Activated T-helper 1 cell treated with Interleukin-2 at 50 U/mL for 16 hours (primary cell): ENCODE data around the gene MUS81.

Experiments used
- DNase-seq: peaks from one replicate; pipeline ENCODE4 v3.0.0-alpha.2; 2020; ENCODE audit warnings: low read depth

MUS81 gene

GRCh38 chr11:65861165-65861505 is 902 bp downstream of the MUS81 start:
- no peak for DNase-seq

- DNase-seq, result no peak
Measured at GRCh38 chr11:65861533-65862183, 1.4 kb downstream of the MUS81 start.

GRCh38 chr11:65862191-65862735 is 2.0 kb downstream of the MUS81 start:
- no peak for DNase-seq

DNA sequence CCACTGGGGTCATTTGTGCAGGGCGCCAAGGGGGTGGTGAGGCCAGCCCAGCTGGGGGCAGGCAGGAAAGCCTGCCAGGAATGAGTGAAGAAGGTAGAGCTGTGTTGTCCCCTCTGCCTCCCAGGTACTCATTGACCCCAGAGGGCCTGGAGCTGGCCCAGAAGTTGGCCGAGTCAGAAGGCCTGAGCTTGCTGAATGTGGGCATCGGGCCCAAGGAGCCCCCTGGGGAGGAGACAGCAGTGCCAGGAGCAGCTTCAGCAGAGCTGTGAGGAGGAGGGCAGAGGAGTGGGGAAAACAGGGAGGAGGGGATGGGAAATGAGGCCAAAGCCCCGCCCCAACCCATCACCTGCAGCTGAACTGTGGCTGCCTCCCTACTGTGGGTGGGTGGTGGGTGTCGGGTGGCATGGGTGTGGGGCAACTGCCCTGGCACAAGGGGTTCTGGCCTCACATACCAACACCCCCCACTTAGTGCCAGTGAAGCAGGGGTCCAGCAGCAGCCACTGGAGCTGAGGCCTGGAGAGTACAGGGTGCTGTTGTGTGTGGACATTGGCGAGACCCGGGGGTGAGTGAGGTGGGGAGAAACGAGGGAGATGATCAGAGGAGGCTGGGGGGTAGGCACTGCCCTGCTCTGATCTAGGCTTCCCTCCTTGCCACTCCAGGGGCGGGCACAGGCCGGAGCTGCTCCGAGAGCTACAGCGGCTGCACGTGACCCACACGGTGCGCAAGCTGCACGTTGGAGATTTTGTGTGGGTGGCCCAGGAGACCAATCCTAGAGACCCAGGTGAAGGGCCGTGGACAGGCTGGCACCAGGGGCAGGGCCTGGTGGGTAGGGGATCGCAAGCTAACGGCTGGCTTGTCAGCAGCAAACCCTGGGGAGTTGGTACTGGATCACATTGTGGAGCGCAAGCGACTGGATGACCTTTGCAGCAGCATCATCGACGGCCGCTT is 3.0 kb downstream of the MUS81 start:
- no peak for DNase-seq

- DNase-seq, result no peak
Measured at GRCh38 chr11:65863889-65864705, 3.9 kb downstream of the MUS81 start.

GRCh38 chr11:65864706-65865471 is 4.7 kb downstream of the MUS81 start:
- no peak for DNase-seq

- no peak for DNase-seq
Measured at GRCh38 chr11:65865550-65866172, 5.4 kb downstream of the MUS81 start.

DNA sequence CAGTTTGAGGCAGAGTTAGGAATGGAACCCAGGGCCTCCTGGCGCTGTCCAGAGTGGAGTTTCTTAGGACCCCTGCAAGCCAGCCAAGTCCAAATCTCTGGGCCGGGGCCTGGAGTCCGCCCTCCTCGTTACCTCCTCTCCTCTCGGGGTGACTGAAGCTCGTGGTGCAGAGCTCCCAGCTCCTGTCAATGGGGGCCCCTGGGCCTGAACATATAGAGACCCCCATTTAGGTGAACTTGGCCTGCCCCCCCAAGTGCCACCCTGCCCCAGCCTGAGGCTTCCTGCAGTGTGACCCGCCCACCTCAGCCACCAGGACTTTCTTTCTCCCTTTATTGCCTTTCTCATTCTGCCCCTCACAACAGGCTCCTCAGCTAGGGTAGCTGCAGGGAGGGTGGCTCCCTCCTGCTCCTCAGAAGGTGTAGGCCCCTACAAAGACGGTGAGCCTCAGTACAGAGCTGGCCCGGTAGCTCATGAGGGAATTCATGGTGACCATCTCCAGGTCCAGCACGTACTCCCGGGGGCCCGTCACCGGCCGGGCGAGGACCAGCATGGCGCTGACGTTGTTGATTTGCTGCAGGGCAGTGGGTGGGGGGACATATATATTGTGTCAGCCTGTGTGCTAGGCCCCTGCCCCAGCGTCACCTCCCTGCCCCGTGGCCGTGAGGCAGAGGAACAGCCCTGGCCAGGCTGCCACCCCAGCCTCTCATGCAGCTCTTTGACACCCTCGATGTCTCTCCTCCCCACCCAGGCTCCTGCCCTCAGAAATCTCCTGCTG is 6.5 kb downstream of the MUS81 start:
- no peak for DNase-seq

DNA sequence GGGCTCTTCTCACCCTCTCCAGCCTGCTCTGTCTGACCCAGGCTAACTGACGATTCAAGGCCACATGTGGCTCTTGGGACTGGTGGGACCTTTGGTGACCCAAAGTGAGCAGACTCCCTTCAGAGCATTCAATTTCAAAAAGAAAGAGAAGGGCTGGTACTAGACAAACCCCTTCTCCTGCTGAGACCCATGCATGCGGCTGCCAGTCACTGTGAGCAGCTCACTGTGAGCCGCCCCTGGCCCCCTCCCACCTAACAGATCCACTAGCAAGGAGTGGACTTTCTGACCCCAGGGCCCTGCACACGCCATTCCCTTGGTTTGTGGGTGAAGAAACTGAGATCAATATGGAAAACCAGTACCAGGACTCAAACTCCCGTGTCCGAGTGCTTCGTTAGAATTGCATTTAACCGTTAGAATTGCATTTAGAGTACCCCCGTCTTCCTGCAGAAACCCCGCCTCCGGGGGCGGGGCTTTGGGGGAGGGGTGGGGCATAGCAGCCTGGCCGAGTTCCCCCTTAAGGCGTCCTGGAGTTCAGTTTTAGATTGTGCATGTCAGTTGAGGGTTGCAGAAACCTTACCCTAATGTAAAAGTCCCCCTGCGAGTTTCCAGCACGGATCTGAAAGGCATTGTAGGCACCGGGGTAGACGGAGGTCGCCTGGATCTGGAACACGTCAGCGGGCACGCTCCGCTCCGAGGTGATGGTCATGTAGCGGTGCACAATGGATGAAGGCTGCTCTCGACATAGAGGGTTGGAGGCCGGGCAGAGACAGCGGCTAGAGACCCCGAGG is 7.2 kb downstream of the MUS81 start:
- no peak for DNase-seq

DNA sequence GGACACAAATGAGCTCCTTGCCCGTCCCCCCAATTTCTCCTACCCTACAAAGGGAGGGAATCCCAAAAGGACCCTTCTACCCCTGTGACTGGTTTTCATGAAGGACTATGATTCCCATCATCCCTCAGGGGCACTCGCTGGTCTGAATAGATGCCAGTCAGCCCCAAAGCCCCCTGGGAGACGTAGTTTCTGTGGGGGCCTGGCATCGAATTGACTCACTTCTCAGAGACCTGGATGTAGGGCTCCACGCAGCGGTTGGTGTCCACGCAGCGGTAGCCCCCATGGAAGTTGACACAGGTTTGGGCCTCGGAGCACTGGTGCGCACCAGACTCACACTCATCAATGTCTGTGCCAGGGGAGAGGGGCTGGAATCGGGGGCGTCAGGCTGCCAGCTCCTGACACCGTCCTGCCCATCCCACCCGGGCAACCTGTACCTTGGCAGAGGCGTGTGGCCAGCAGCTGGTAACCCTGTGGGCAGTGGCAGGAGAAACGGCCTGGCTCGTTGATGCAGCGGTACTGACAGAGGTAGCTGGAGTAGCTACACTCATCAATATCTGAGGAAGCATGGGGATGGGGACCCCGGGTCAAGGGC is 7.9 kb downstream of the MUS81 start:
- DNase-seq, result no peak

GRCh38 chr11:65868907-65869306 is 8.7 kb downstream of the MUS81 start:
- DNase-seq, result no peak

GRCh38 chr11:65869643-65870306 is 9.5 kb downstream of the MUS81 start:
- no peak for DNase-seq

DNA sequence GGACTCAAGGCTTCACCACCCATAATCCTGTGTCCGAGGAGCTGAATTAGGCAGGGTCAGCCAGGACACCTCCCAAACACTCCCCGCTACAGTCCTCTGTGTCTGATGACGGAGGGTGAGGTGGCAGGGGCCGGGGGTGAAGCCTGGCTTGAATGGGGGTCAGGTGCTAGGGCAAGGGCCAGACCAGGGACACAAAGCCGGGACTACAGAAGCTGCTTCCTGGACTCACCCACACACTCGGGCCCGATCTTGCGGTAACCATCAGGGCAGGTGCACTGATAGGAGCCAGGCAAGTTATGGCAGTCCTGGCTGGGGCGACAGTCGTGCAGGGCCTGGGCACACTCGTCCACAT is 10.1 kb downstream of the MUS81 start:
- DNase-seq, result no peak

DNA sequence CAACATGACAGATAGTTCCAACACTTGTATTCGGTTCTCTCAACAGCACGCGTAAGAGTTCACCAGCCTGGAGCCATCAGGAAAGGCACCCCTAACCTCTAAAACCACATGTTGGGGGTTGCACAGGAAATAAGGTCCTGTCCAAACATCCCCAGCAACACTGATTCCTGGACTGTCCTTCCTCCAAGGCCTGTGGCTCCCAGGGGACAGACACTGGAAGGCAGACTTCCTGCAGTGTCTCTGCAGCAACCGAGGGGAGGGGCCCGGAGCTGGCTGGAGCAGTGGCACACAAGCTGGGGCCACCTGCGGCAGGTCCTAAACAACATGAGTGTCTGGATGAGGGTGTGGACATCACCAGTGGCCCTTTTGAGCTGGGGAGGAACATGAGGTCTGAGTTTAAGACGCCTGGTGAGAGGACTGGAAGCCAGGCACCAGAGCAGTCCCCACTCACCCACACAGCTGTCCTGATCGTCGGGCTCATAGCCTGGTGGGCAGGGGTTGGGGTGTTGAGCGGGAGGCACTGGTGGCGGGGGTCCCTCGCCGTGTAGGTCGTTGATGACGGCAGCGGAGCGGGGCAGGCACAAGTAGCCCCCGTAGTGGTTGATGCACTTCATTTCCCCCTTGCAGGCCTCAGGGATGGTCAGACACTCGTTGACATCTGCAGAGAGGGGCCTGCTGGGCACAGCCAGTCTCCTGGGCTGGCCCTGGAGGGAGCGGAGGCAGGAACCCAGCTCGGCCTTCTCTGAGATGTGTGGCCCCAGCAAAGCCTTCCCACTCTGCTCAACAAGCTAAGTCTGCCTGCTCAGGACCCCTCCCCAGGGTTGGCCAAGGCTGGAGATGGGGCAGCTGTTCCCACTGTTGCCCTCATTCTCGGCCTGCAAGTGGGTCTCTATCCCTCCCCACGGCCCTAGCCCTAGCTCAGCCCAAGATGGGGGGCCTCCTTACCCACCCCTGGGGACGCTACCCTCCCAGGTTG is 10.8 kb downstream of the MUS81 start:
- no peak for DNase-seq

- no peak for DNase-seq
Measured at GRCh38 chr11:65871811-65872548, 11.7 kb downstream of the MUS81 start.

- DNase-seq, result no peak
Measured at GRCh38 chr11:65872586-65873317, 12.5 kb downstream of the MUS81 start, which contains the start of gene EFEMP2. TSS of gene EFEMP2 (minus strand) at chr11:65872800. CDS start at chr11:65872354, 446 bp downstream.
